ENCODE results near the gene FMR1.
A peak's percentile ranks its signal among the peaks of the same experiment; 100 is the strongest.

FMR1 gene

GRCh38 chrX:147911192-147912022 lies at the start of gene FMR1:
Gene FMR1 (plus strand): TSS chrX:147911919. CDS start chrX:147912180, 261 bp downstream.
- peak; percentile 90 for ATAC-seq

GRCh38 chrX:147875866-147876596 lies 35.7 kb upstream of the FMR1 start:
- no peak for ATAC-seq

- ATAC-seq = no peak
These were observed 34.7 kb upstream of the FMR1 start for GRCh38 chrX:147876849-147877646.

- no peak for ATAC-seq
These were observed 34.0 kb upstream of the FMR1 start for GRCh38 chrX:147877726-147878125.

- ATAC-seq = no peak
These were observed 26.8 kb upstream of the FMR1 start for GRCh38 chrX:147884958-147885357.

GRCh38 chrX:147890756-147891155 lies 21.0 kb upstream of the FMR1 start:
- ATAC-seq = no peak

GRCh38 chrX:147891896-147892295 lies 19.8 kb upstream of the FMR1 start:
- no peak for ATAC-seq

- ATAC-seq = no peak
These were observed 18.0 kb upstream of the FMR1 start for GRCh38 chrX:147893741-147894140.

GRCh38 chrX:147894366-147894963 lies 17.3 kb upstream of the FMR1 start:
- no peak for ATAC-seq

GRCh38 chrX:147897117-147897516 lies 14.6 kb upstream of the FMR1 start:
- no peak for ATAC-seq

GRCh38 chrX:147898951-147899350 lies 12.8 kb upstream of the FMR1 start:
- no peak for ATAC-seq

GRCh38 chrX:147899379-147900114 lies 12.2 kb upstream of the FMR1 start:
- no peak for ATAC-seq

GRCh38 chrX:147900349-147900748 lies 11.4 kb upstream of the FMR1 start:
- no peak for ATAC-seq

GRCh38 chrX:147901461-147902126 lies 10.1 kb upstream of the FMR1 start:
- no peak for ATAC-seq

- ATAC-seq = no peak
These were observed 9.4 kb upstream of the FMR1 start for GRCh38 chrX:147902270-147902669.

GRCh38 chrX:147908106-147908505 lies 3.6 kb upstream of the FMR1 start:
- no peak for ATAC-seq

GRCh38 chrX:147910607-147911006 lies 1.1 kb upstream of the FMR1 start:
- no peak for ATAC-seq

- peak in 1 of 2 donors; percentile 33 for ATAC-seq
These were observed 528 bp downstream of the FMR1 start for GRCh38 chrX:147912093-147912801.

GRCh38 chrX:147913570-147913969 lies 1.9 kb downstream of the FMR1 start:
- no peak for ATAC-seq

- ATAC-seq = no peak
These were observed 2.9 kb downstream of the FMR1 start for GRCh38 chrX:147914591-147914990.

All from activated CD4-positive, CD25-positive, alpha-beta regulatory T cell treated with anti-CD3 and anti-CD28 coated beads, Interleukin-2, amount 50 U/mL, for 24 hours (primary cell).